Choroid plexus epithelial cell (primary cell): ENCODE data around the gene JMJD1C.

ENCODE experiments used
- DNase-seq: peaks from one replicate; pipeline ENCODE4 v3.0.0-alpha.2; 2010; ENCODE audit warnings: low read depth
- H3K4me3 ChIP-seq: 2 replicates; pipeline ENCODE4 v1.5.1; 2011; ENCODE audit warnings: low read depth, mild to moderate bottlenecking, control low read depth, low read length, moderate library complexity
- CTCF ChIP-seq: conservative IDR thresholded peaks from 2 replicates; pipeline ENCODE4 v1.5.1; 2011; ENCODE audit warnings: low read depth, mild to moderate bottlenecking, control low read depth, inconsistent platforms, low read length, moderate library complexity

Gene JMJD1C

GRCh38 chr10:63199716-63200115 lies 266.1 kb downstream of the JMJD1C start:
- H3K4me3 ChIP-seq, result no peak overlapping the region
- no peak for DNase-seq
- no peak for TF ChIP-seq CTCF

GRCh38 chr10:63197344-63198092 lies 268.3 kb downstream of the JMJD1C start:
- peak; percentile 91 for DNase-seq
- H3K4me3 ChIP-seq, result no peak overlapping the region
- TF ChIP-seq CTCF, result no peak

GRCh38 chr10:63192826-63193225 lies 273.0 kb downstream of the JMJD1C start:
- no peak for TF ChIP-seq CTCF
- H3K4me3 ChIP-seq, result no peak overlapping the region
- DNase-seq, result no peak

- no peak overlapping the region for H3K4me3 ChIP-seq
- DNase-seq, result no peak
- no peak for TF ChIP-seq CTCF
These were observed 290.2 kb downstream of the JMJD1C start for GRCh38 chr10:63175534-63175933.

- no peak for TF ChIP-seq CTCF
- H3K4me3 ChIP-seq, result no peak overlapping the region
- DNase-seq, result no peak
These were observed 292.1 kb downstream of the JMJD1C start for GRCh38 chr10:63173468-63174232.

- no peak for DNase-seq
- no peak overlapping the region for H3K4me3 ChIP-seq
- no peak for TF ChIP-seq CTCF
These were observed 293.9 kb downstream of the JMJD1C start for GRCh38 chr10:63171926-63172325.
